Measurements from ENCODE around the gene RPS3. TPM values are rescaled to one million over a fixed set of nuclear protein-coding genes. Genes with fewer than 3 reads are reported as not detected.

Gene RPS3
- total and polyA plus RNA-seq, 2 donors (not counting 3 experiments of a cell fraction or from before 2014, with no cell fraction given), result 2,973 to 3,734 TPM

GRCh38 chr11:75351791-75352587 is 47.3 kb upstream of the RPS3 start:
- peak; percentile 15 for FAIRE-seq

GRCh38 chr11:75352588-75353206 is 46.6 kb upstream of the RPS3 start:
- H3K9me3 ChIP-seq (replicated peaks; ENCODE audit: control insufficient read depth, insufficient read depth, low read length), result no peaks in the 10 kb centered on the region
- H2AFZ ChIP-seq (ENCODE audit: low read depth, low read length), result no peak overlapping the region
- BruUV-seq (replicated peaks), result no TSS peak
- no peak overlapping the region for H3K9ac ChIP-seq (replicated peaks; ENCODE audit: extremely low read depth, insufficient read depth, low read length)
- H3K79me2 ChIP-seq (ENCODE audit: control insufficient read depth, insufficient read depth, low read length), result peaks cover 8% of the 10 kb centered on the region
- no peak for TF ChIP-seq GATA2 (IDR thresholded peaks at IDR 0.05; ENCODE audit: insufficient read depth, insufficient read length, low read depth, low read length)
- TF ChIP-seq EZH2 (IDR thresholded peaks at IDR 0.05; ENCODE audit: borderline replicate concordance, low read depth, low read length, severe bottlenecking), result no peak
- TF ChIP-seq MAX (IDR thresholded peaks at IDR 0.05; ENCODE audit: insufficient read depth, insufficient read length), result no peak
- H3K4me2 ChIP-seq (ENCODE audit: insufficient read depth, low read length), result no peak overlapping the region
- peak overlapping the region in 1 of 3 experiments; percentile 85 for H3K4me3 ChIP-seq (replicated peaks in 1 of 3; ENCODE audit: insufficient read depth in 1 of 3, low read depth in 1 of 3, low read length in 3 of 3)
- H3K27me3 ChIP-seq (ENCODE audit: control insufficient read depth in 2 of 2, insufficient read depth in 2 of 2, low read length in 2 of 2), result no peaks in the 10 kb centered on the region
- peaks cover 45% of the 10 kb centered on the region for H3K4me1 ChIP-seq (ENCODE audit: control insufficient read depth, extremely low read depth, insufficient read depth, low read length)
- H4K20me1 ChIP-seq (replicated peaks; ENCODE audit: control insufficient read depth, extremely low read depth, insufficient read depth, low read length), result no peaks in the 10 kb centered on the region
- DNase-seq (ENCODE audit: low read depth, low spot score) (no peak), FAIRE-seq (peak; percentile 76)
- no peak overlapping the region for H3K27ac ChIP-seq (ENCODE audit: insufficient read depth, low read depth, low read length)
- intact Hi-C loops (cut with micrococcal nuclease) (loop anchor here (1.0 kb wide), 1 partner anchor 32 kb away; no protein-coding TSS in a partner anchor), dilution Hi-C loops (cut with MboI; ENCODE audit: extremely low pct_ligation_motif_present, low sequenced_read_pairs) (no loop called here)
- H3K9me1 ChIP-seq (replicated peaks; ENCODE audit: control insufficient read depth, extremely low read depth, insufficient read depth, low read length), result no peaks in the 10 kb centered on the region
- ChIA-PET POLR2A (no interaction called here), CTCF (interaction anchor here (0.6 to 2.0 kb wide), 10 partner anchors 10 to 81 kb away, joined by 3 to 15 read pairs (median 4); no protein-coding TSS in a partner anchor)
- no peaks in the 10 kb centered on the region for H3K36me3 ChIP-seq (ENCODE audit: control insufficient read depth in 2 of 2, extremely low read depth in 1 of 2, insufficient read depth in 2 of 2, low read length in 2 of 2)

More at GRCh38 chr11:75351791-75352587, 47.3 kb upstream of the RPS3 start:
- no TSS peak for BruUV-seq (replicated peaks)
- H3K4me3 ChIP-seq (replicated peaks in 1 of 3; ENCODE audit: insufficient read depth in 1 of 3, low read depth in 1 of 3, low read length in 3 of 3), result peak overlapping the region in 2 of 3 experiments; percentile 33 to 85
- H3K27ac ChIP-seq (ENCODE audit: insufficient read depth, low read depth, low read length), result no peak overlapping the region
- intact Hi-C loops (cut with micrococcal nuclease), result loop anchor here (1.0 kb wide), 1 partner anchor 32 kb away; no protein-coding TSS in a partner anchor
- H4K20me1 ChIP-seq (replicated peaks; ENCODE audit: control insufficient read depth, extremely low read depth, insufficient read depth, low read length), result no peaks in the 10 kb centered on the region
- peaks cover 45% of the 10 kb centered on the region for H3K4me1 ChIP-seq (ENCODE audit: control insufficient read depth, extremely low read depth, insufficient read depth, low read length)
- ChIA-PET CTCF (interaction anchor here (0.6 to 5.5 kb wide), 17 partner anchors 10 to 72 kb away, joined by 3 to 28 read pairs (median 4); no protein-coding TSS in a partner anchor), POLR2A (no interaction called here)
- no peak for DNase-seq (ENCODE audit: low read depth, low spot score)
- H3K27me3 ChIP-seq (ENCODE audit: control insufficient read depth in 2 of 2, insufficient read depth in 2 of 2, low read length in 2 of 2), result no peaks in the 10 kb centered on the region
- H3K9me3 ChIP-seq (replicated peaks; ENCODE audit: control insufficient read depth, insufficient read depth, low read length), result no peaks in the 10 kb centered on the region
- peak overlapping the region; percentile 19 for H3K4me2 ChIP-seq (ENCODE audit: insufficient read depth, low read length)
- no peak for TF ChIP-seq FOS (IDR thresholded peaks at IDR 0.05; ENCODE audit: borderline replicate concordance, insufficient read depth, low read length)
- TF ChIP-seq GATA2 (IDR thresholded peaks at IDR 0.05; ENCODE audit: insufficient read depth, insufficient read length, low read depth, low read length), result no peak
- peak; percentile 20 for TF ChIP-seq POLR2A (IDR thresholded peaks at IDR 0.05; ENCODE audit: low read depth, low read length)
- no peak for TF ChIP-seq EZH2 (IDR thresholded peaks at IDR 0.05; ENCODE audit: borderline replicate concordance, low read depth, low read length, severe bottlenecking)
- no peaks in the 10 kb centered on the region for H3K9me1 ChIP-seq (replicated peaks; ENCODE audit: control insufficient read depth, extremely low read depth, insufficient read depth, low read length)
- dilution Hi-C loops (cut with MboI; ENCODE audit: extremely low pct_ligation_motif_present, low sequenced_read_pairs), result no loop called here
- H3K36me3 ChIP-seq (ENCODE audit: control insufficient read depth in 2 of 2, extremely low read depth in 1 of 2, insufficient read depth in 2 of 2, low read length in 2 of 2), result no peaks in the 10 kb centered on the region
- H3K9ac ChIP-seq (replicated peaks; ENCODE audit: extremely low read depth, insufficient read depth, low read length), result no peak overlapping the region
- peak overlapping the region; percentile 76 for H2AFZ ChIP-seq (ENCODE audit: low read depth, low read length)
- H3K79me2 ChIP-seq (ENCODE audit: control insufficient read depth, insufficient read depth, low read length), result peaks cover 11% of the 10 kb centered on the region

All from endothelial cell of umbilical vein (primary cell).